Stimulated activated CD8-positive, alpha-beta memory T cell treated with anti-CD3 and anti-CD28 coated beads, Interleukin-15, amount 100 ng/mL, for 1 hour (primary cell): ENCODE data around the gene SNX20.

ENCODE experiments used
- DNase-seq: peaks from one replicate; pipeline ENCODE4 v3.0.0-alpha.2; 2020; ENCODE audit warnings: low read depth

The SNX20 gene, protein sequence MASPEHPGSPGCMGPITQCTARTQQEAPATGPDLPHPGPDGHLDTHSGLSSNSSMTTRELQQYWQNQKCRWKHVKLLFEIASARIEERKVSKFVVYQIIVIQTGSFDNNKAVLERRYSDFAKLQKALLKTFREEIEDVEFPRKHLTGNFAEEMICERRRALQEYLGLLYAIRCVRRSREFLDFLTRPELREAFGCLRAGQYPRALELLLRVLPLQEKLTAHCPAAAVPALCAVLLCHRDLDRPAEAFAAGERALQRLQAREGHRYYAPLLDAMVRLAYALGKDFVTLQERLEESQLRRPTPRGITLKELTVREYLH

DNA sequence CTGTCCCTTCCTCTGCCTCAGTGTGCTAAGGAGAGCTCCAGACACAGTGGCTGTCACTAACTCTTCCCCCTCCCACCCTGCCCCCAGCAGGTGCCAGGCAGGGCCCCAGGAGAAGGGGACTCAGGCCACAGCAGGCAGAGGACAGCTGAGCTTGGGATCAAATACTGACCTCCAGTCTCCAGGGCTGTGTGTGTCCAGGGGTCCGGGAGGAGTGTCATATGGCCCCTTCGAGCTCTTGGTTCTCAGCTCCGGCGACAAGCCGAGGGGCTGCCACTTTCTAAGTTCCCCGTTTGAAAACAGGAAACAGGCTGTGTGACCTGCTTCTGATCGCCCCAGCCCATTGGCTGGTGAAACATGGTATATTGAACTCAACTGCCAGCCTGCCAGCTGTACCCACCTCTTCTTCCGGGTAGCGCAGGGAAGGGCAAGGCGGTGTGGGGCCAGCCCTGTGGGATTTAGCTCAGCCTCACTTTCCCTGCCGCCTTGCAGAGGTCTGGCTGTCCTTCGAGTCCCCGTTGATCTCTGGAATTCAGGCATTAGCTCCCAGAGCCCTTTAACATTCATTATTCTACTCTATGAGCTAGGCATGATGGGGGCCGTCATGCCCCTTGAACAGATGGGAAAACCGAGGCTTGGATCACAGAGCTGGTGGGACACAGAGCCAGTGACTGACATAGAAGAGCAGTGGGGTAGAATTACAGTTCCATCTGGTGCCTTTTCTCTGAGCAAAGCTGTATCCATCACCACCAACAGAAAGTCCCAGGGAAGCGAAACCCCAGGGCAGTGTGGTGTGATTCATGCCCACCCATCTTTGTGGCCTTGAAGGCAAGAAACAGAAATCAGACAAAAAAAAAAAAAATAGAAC lies at the start of gene SNX20:
Gene SNX20 (minus strand): TSS at position 292 of the 865 bp plus-strand sequence. CDS start 3,786 bp downstream, outside the sequence.
- peak; percentile 38 for DNase-seq

- DNase-seq = no peak
These were observed 43.2 kb upstream of the SNX20 start for GRCh38 chr16:50724306-50724705.

DNA sequence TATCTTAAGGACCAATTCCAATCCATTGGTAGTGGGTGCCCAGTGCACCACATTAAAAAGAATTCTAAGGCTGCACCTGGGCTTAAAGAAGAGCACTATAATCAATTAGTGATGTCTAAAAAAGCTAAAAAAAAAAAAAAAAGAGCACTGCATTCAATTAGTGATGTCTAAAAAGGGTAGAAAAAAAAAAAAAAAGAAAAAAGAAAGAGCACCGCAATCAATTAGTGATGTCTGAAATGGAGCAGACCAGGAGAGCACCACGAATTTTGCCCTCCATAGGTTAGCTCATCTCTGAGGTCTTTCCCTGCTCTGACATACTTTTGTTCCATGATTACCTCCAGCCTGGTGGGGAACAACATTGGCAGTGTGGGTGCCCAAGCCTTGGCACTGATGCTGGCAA lies 41.8 kb upstream of the SNX20 start:
- no peak for DNase-seq

GRCh38 chr16:50722405-50722737 lies 41.3 kb upstream of the SNX20 start:
- DNase-seq = no peak

DNA sequence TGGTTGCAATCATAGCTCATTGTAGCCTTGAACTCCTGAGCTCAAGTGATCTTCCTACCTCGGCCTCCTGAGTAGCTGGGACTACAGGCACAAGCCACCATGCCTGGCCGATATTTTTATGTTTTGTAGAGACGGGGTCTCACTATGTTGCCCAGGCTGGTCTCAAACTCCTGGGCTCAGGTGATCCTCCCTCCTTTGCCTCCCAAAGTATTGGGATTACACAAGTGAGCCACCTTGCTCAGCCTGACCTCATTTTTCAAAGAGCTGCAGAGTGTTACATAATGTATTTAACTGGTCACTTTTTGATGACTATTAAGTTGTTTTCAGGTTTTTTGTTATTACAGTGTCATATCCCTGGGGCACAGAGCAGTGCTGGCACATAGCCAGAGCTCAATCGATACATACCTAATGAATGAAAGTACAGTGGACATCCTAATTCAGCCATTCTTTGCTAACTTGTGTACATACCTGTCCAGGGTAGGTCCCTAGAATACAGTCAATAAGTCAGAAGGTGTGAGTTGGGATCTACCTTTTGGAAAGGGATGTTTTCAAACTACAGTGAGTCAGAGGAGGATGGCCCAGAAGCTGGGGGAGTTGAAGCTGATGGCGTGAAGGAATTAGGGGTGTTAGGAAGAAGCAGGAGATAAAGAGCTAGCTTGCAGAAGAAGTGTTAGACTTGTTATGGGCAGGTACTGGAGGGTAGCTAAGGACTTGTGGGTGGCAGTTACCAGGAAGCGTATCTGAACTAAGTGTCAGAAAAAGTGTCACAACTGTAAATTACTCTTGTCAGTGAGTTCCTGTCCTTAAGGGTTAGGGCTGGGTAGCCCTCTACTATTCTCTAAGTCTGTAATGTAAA lies 40.7 kb upstream of the SNX20 start:
- DNase-seq = no peak

- DNase-seq = no peak
These were observed 38.6 kb upstream of the SNX20 start for GRCh38 chr16:50719401-50720337.

- no peak for DNase-seq
These were observed 37.8 kb upstream of the SNX20 start for GRCh38 chr16:50718761-50719400.

- no peak for DNase-seq
These were observed 37.1 kb upstream of the SNX20 start for GRCh38 chr16:50718061-50718760.

DNA sequence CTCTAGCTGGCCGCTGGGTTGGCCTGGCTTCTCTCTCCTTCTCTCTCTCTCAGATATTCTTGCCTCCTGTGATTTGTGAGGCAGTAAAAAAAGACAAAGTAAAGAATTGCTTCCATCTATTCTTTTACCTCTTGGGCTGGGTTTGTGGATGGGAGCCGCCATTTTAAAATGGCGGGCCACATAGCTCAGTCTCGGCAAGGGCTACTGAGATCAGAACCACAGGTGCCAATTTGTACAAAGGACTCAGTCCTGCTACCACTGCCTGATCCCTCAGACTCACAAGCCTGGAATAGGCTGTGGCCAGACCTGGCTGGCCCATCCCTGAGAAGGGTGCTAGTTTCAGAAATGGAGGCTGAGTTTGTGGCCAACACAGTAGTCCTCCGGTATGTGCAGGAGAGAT lies 36.4 kb upstream of the SNX20 start:
- no peak for DNase-seq

- DNase-seq = no peak
These were observed 36.0 kb upstream of the SNX20 start for GRCh38 chr16:50717091-50717490.

DNA sequence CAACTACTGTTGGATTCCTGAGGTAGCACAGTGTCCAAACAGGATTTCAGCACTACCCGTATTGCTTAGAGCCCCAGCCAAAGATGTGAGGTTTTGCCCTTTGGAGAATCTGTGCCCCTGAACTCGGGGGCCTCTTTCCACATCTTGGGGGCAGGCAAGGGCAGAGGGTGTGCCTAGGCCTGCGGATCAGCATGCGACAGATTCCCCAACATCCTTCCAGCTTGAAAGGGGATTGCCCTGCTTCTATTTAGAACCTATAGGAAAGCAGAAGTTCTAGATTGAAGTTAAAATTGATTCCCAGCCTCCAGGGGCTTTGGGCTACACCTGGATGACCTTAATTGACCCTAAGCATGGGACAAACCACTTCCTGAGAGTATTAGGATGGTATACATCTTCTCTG lies 31.8 kb upstream of the SNX20 start:
- no peak for DNase-seq

GRCh38 chr16:50712560-50712898 lies 31.4 kb upstream of the SNX20 start:
- DNase-seq = no peak

- no peak for DNase-seq
These were observed 30.9 kb upstream of the SNX20 start for GRCh38 chr16:50711862-50712559.

GRCh38 chr16:50711040-50711439 lies 29.9 kb upstream of the SNX20 start:
- no peak for DNase-seq

DNA sequence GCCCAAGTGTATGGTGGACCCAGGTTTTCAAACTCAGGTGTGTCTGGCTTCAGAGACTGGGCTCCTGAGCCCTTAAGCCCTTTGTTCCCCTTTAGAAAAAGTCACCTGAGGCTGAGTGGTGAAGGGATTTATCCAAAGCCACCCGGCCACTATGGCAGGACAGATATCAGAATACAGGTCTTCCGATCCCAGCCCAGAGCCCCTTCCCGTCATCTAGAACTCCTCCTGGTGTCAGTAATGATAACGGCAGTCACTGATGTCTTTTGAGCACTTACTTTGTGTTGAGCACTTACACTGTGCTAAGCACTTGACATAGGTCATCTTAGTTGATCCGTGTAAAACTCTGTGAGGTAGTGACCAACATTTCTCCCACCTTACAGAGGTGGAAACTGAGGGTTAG lies 28.9 kb upstream of the SNX20 start:
- DNase-seq = no peak

GRCh38 chr16:50709061-50709684 lies 28.1 kb upstream of the SNX20 start:
- DNase-seq = no peak

DNA sequence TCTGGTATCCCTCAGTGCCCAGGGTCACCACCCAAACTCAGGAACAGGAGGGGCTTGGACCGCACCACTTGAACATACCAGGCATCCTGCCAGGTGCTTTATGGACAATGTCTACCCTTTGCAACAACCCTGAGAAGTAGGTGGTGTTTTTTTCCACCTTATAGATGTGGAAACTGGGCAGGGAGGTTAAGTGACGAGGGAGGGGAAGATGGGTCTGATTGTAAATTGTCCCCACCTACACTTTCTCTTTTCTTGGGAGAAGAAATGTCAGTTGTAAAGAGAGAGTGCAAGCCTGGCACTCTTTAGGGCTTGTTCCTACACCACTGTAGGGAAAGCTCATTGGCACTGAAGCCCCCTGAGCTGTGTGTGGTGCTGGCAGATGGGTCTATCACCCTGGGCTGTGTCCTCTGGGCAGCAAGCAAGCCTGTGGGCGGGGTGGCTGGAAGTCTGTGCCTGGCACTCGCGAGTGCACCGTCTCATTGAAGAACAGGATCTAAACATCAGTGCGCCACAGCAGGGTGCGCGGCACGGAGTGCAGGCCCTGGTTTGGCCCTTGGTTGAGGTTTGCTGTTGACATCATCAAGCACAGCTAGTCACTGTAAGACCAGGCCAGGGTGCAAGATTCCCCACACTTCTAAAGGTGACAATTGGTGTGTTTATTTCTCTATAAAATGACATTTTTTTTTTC lies 27.4 kb upstream of the SNX20 start:
- no peak for DNase-seq

DNA sequence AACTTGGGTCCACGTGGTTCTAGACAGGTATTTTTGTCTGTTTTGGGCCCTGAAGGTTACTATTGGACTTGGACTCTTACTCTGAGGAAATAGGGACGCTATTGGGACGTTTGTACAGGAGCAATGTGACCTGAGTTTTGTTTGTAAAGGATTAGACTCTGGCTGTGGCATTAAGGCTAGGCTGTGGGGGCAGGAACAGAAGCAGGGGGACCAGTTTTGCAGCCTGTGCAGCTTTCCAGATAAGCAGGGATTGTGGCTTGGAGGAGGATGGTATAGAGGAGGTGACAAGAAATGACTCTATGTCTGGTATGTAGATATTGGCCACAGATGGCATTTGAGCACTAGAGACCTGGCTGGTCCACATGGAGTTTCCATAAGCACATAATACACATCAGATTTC lies 25.1 kb upstream of the SNX20 start:
- DNase-seq = no peak
